Right atrium auricular region (tissue), 2 donors: ENCODE results near the gene CEP20. TPM values are rescaled to one million over a fixed set of nuclear protein-coding genes. Genes with fewer than 3 reads are reported as not detected.

Source experiments
- DNase-seq: peaks from one replicate; pipeline ENCODE4 v3.0.0-alpha.2; 2019; ENCODE audit warnings: low spot score
- H3K27ac ChIP-seq, 2 donors: fragments of 200-600 bp; sonication (generic); 1 replicate in 1 of 2; 2 replicates in 1 of 2; pipeline ENCODE4 v1.5.1; 2016 to 2019
- H3K27me3 ChIP-seq, 2 donors: fragments of 200-600 bp; sonication (generic); one replicate each; pipeline versions ENCODE4 v1.5.1 to v1.6.0; 2017 to 2019
- H3K36me3 ChIP-seq: fragments of 200-600 bp; sonication (generic); one replicate; pipeline ENCODE4 v1.5.1; 2016
- H3K4me1 ChIP-seq, 2 donors: fragments of 200-600 bp; sonication (generic); one replicate each; pipeline versions ENCODE4 v1.5.1 to v1.6.0; 2017 to 2019
- H3K4me3 ChIP-seq, 2 donors: fragments of 200-600 bp; sonication (generic); 1 replicate in 1 of 2; 2 replicates in 1 of 2; pipeline ENCODE4 v1.5.1; 2017 to 2019; ENCODE audit warnings: mild to moderate bottlenecking in 1 of 2, moderate library complexity in 1 of 2
- H3K9me3 ChIP-seq, 2 donors: fragments of 200-600 bp; sonication (generic); one replicate each; pipeline ENCODE4 v1.5.1; 2019
- CTCF ChIP-seq, 2 donors: fragments of 200-600 bp; sonication (generic); IDR thresholded peaks; one replicate each; pipeline ENCODE4 v1.5.1; 2019; ENCODE audit warnings: antibody characterized with exemption in 2 of 2
- total RNA-seq, 2 donors: library from RNA; depleted of rRNA; stranded (reverse); fragments of >200 nt; gene quantifications; one replicate each; pipeline ENCODE4 v1.1.0, GENCODE V29; 2016

CEP20 gene
- total RNA-seq, 2 donors from 2014 or later: 20.1 to 35.9 TPM

- Histone ChIP-seq H3K36me3 (no peaks in the 10 kb centered on the region), H3K4me1 (peaks cover 0 to 6% of the 10 kb centered on the region in 2 donors)
These were observed 54.9 kb downstream of the CEP20 start for GRCh38 chr16:15833541-15833940.

GRCh38 chr16:15832241-15832640, 56.2 kb downstream of the CEP20 start:
- H3K4me3 ChIP-seq: no peak overlapping the region
- H3K36me3 ChIP-seq: no peaks in the 10 kb centered on the region
- no peaks in the 10 kb centered on the region for H3K27me3 ChIP-seq
- DNase-seq: no peak
- TF ChIP-seq CTCF (IDR thresholded peaks at IDR 0.05): no peak
- no peaks in the 10 kb centered on the region for H3K9me3 ChIP-seq
- H3K4me1 ChIP-seq: peaks cover 0 to 6% of the 10 kb centered on the region in 2 donors
- no peak overlapping the region for H3K27ac ChIP-seq

More at GRCh38 chr16:15833541-15833940, 54.9 kb downstream of the CEP20 start:
- no peaks in the 10 kb centered on the region for H3K9me3 ChIP-seq
- H3K27ac ChIP-seq: no peak overlapping the region
- no peaks in the 10 kb centered on the region for H3K27me3 ChIP-seq
- TF ChIP-seq CTCF (IDR thresholded peaks at IDR 0.05): no peak
- no peak overlapping the region for H3K4me3 ChIP-seq
- DNase-seq: no peak

DNA sequence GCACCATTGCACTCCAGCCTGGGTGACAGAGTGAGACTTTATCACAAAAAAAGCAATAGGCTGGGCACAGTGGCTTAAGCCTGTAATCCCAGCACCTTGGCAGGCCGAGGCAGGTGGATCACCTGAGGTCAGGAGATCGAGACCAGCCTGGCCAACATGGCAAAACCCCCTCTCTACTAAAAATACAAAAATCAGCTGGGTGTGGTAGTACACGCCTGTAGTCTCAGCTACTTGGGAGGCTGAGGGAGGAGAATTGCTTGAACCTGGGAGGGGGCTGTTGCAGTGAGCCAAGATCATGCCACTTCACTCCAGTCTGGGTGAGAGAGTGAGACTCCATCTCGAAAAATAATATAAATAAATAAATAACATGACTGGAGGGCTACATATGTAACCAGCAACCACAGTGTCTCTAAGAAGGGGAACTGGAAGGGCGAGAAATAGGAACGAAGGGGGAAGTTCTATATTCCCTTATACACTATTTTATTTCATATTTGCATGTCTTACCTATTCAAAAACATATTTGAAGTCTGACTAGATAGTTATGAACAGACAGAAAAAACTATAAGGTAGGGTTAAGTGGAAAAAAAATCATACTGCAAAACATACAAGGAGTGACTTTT, 57.5 kb downstream of the CEP20 start:
- no peak for TF ChIP-seq CTCF (IDR thresholded peaks at IDR 0.05)
- no peaks in the 10 kb centered on the region for H3K27me3 ChIP-seq
- no peak for DNase-seq
- no peaks in the 10 kb centered on the region for H3K9me3 ChIP-seq
- H3K27ac ChIP-seq: no peak overlapping the region
- H3K4me3 ChIP-seq: no peak overlapping the region
- H3K36me3 ChIP-seq: no peaks in the 10 kb centered on the region
- peaks cover 0 to 4% of the 10 kb centered on the region in 2 donors for H3K4me1 ChIP-seq

DNA sequence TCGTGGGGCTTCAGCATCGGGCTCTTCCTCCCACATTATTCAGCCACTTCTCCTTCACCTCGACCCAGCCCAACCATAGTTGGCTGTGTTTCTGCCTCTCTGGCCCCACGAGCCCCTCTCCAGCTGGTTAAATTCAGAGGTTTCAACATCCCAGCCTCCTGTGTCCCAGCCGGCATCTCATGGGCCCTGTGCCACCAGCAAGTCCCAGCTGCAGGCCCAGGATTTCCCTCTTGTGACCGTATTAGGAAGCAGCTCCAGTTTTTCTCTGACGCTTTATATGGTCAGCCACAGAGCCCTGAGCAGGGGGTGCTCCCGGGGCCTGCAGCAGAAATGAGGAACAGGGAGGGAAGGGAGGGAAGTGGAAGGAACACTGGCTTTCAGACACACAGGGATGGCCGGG, 58.9 kb downstream of the CEP20 start:
- no peak overlapping the region for H3K27ac ChIP-seq
- DNase-seq: peak; percentile 63
- H3K4me3 ChIP-seq: no peak overlapping the region
- no peak for TF ChIP-seq CTCF (IDR thresholded peaks at IDR 0.05)
- H3K27me3 ChIP-seq: no peaks in the 10 kb centered on the region
- no peaks in the 10 kb centered on the region for H3K36me3 ChIP-seq
- H3K9me3 ChIP-seq: no peaks in the 10 kb centered on the region
- no peaks in the 10 kb centered on the region for H3K4me1 ChIP-seq

DNA sequence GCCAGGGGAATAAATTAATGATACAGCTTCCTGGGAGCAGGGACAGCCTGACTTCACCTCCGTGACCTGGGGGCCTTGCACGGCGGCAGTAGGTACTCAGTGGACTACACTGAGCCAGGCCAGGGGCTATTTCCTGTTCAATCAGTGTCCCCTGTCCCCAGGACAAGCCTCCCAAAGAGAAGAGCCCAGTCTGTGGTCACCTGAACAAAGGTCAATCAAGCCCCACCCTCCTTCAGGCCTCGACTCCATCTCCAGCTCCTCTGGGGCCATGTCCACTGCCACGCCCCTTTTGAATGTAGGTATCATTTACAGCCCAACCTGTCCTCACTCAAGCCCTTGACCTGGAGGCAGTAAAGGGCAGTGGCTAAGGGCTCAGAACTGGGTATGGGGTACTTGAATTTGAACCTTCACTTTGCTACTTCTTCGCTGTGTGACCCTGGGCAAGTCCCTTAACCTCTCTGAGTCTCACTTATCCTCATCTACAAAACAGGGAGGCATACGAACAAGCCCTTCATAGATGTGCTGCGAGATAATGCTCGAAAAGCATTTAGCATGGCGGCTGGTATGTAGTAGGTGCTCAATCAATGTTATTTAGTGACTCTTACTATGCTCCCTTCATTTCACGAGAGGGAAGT, 60.6 kb downstream of the CEP20 start:
- H3K4me1 ChIP-seq: no peaks in the 10 kb centered on the region

More for the DNA sequence above, 60.6 kb downstream of the CEP20 start:
- TF ChIP-seq CTCF (IDR thresholded peaks at IDR 0.05): no peak
- Histone ChIP-seq H3K36me3 (no peaks in the 10 kb centered on the region), H3K4me3 (no peak overlapping the region), H3K27ac (no peak overlapping the region), H3K9me3 (no peaks in the 10 kb centered on the region), H3K27me3 (no peaks in the 10 kb centered on the region)
- DNase-seq: no peak
